Adipocyte (in vitro differentiated cells): ENCODE data around the gene LSG1.
"Not testable (repeated sequence)": the region's sequence is repeated elsewhere in the genome, so short reads cannot be mapped to it uniquely, and the experiment has no call there.

Experiments used
- DNase-seq: peaks from one replicate; pipeline ENCODE4 v3.0.0-alpha.2; 2015; ENCODE audit warnings: low read depth
- H3K27me3 ChIP-seq: replicated peaks from 2 replicates; pipeline ENCODE4 v1.7.0; 2013; ENCODE audit warnings: mild to moderate bottlenecking, low read length, moderate library complexity; ENCODE audit not compliant: control insufficient read depth, insufficient read depth
- H3K36me3 ChIP-seq: 2 replicates; pipeline ENCODE4 v1.7.0; 2013; ENCODE audit warnings: low read length, mild to moderate bottlenecking, moderate library complexity; ENCODE audit not compliant: control insufficient read depth, insufficient read depth, severe bottlenecking
- H3K4me1 ChIP-seq: 2 replicates; pipeline ENCODE4 v1.7.0; 2013; ENCODE audit warnings: mild to moderate bottlenecking, low read length, moderate library complexity; ENCODE audit not compliant: control insufficient read depth, insufficient read depth
- H3K4me3 ChIP-seq: 2 replicates; pipeline ENCODE4 v1.7.0; 2013; ENCODE audit warnings: mild to moderate bottlenecking, low read length, moderate library complexity
- H3K9ac ChIP-seq: 2 replicates; pipeline ENCODE4 v1.7.0; 2013; ENCODE audit warnings: mild to moderate bottlenecking, low read length, moderate library complexity
- H3K9me3 ChIP-seq: 2 replicates; pipeline ENCODE4 v1.7.0; 2013; ENCODE audit warnings: mild to moderate bottlenecking, low read length, moderate library complexity; ENCODE audit not compliant: control insufficient read depth

Gene LSG1

DNA sequence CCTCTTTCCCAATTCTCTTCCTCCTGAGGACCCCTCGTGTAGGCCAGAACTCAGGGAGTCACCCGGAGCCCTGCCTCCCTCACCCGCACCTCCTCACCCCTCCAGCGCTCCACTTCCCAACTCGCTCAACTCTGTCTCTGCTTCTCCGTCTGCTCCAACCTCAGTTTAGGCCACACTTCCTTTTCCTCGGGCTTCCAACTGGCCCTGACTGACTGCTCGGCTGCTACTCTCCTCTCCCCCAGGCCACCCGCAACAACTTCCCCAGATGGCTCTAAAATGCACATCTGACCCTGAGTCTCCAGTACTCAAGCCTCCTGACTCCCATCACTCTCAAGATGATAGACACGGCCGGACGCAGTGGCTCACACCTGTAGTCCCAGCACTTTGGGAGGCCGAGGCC lies 62.4 kb downstream of the LSG1 start:
- H3K9ac ChIP-seq: no peak overlapping the region
- H3K4me1 ChIP-seq: no peaks in the 10 kb centered on the region
- no peak for DNase-seq
- no peaks in the 10 kb centered on the region for H3K36me3 ChIP-seq
- H3K27me3 ChIP-seq: peaks cover 3% of the 10 kb centered on the region
- no peak overlapping the region for H3K4me3 ChIP-seq
- H3K9me3 ChIP-seq: no peaks in the 10 kb centered on the region

DNA sequence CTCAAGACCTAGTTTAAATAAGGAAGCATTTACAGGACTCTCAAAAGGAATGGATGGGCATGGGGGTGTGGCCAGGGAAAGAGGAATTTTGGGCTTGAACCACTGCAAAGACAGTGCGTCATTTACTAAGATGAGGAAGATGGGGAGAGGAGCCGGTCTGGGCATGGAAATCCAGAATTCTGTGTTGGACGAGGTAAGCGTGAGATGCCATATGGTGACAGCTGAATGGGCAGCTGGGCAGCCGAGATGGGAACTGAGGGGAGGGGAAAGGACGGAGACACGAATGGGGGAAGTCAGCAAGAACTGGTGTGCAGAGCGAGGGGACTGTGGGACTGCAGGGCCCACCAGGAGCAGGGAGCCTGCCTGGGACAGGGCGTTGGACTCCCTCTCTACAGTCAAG lies 63.0 kb downstream of the LSG1 start:
- H3K27me3 ChIP-seq: peaks cover 3% of the 10 kb centered on the region
- H3K9me3 ChIP-seq: no peaks in the 10 kb centered on the region
- peaks cover 2% of the 10 kb centered on the region for H3K36me3 ChIP-seq
- H3K9ac ChIP-seq: no peak overlapping the region
- no peak for DNase-seq
- no peak overlapping the region for H3K4me3 ChIP-seq
- H3K4me1 ChIP-seq: no peaks in the 10 kb centered on the region

- peaks cover 3% of the 10 kb centered on the region for H3K27me3 ChIP-seq
- H3K9ac ChIP-seq: no peak overlapping the region
- peaks cover 2% of the 10 kb centered on the region for H3K36me3 ChIP-seq
- no peaks in the 10 kb centered on the region for H3K4me1 ChIP-seq
- no peaks in the 10 kb centered on the region for H3K9me3 ChIP-seq
- no peak overlapping the region for H3K4me3 ChIP-seq
- DNase-seq: no peak
Observed at GRCh38 chr3:194607592-194608389, 64.2 kb downstream of the LSG1 start.

DNA sequence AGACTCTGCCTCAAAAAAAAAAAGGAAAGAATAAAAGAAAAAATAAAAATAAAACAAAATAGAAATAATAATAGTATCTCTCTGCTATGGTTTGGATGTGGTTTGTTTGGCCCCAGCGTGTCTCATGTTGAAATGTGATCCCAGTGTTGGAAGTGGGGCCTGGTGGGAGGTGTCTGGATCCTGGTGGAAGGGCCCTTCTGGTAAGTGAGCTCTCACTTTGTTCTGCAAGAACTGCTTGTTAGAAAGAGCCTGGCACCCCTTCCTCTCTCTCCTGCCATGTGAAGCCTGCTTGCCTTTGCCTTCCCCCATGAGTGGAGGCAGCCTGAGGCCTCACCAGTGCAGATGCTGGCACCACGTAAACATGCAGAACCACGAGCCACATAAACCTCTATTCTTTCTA lies 65.0 kb downstream of the LSG1 start:
- no peak for DNase-seq
- Histone ChIP-seq H3K4me1 (no peaks in the 10 kb centered on the region), H3K36me3 (peaks cover 2% of the 10 kb centered on the region), H3K4me3 (no peak overlapping the region), H3K9me3 (no peaks in the 10 kb centered on the region), H3K9ac (no peak overlapping the region), H3K27me3 (peaks cover 3% of the 10 kb centered on the region)

- H3K4me3 ChIP-seq: no peak overlapping the region
- peaks cover 3% of the 10 kb centered on the region for H3K27me3 ChIP-seq
- H3K4me1 ChIP-seq: no peaks in the 10 kb centered on the region
- no peak for DNase-seq
- H3K9me3 ChIP-seq: no peaks in the 10 kb centered on the region
- peaks cover 2% of the 10 kb centered on the region for H3K36me3 ChIP-seq
- H3K9ac ChIP-seq: no peak overlapping the region
Observed at GRCh38 chr3:194606163-194606562, 65.8 kb downstream of the LSG1 start.

- H3K4me3 ChIP-seq, DNase-seq, H3K4me1 ChIP-seq, H3K9me3 ChIP-seq, H3K36me3 ChIP-seq, H3K27me3 ChIP-seq, H3K9ac ChIP-seq: not testable (repeated sequence)
Observed at GRCh38 chr3:194605314-194605713, 66.7 kb downstream of the LSG1 start.

DNA sequence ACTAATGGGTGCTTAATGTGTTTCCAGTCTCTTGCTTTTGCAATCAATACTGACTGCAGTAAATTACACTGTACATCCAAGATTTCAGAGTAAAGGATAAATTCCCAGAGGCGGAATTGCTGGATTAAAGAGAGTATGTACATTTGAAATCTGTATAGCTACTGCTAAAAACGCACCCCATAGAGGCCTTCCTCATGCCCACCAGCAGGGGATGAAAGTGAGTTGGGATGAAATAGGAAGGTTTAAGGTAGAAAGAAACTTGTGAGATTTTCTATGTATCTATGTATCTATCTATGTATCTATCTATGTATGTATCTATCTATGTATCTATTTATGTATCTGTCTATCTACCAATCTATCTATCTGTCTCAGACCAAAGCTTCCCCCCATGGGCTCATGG lies 67.2 kb downstream of the LSG1 start:
- peaks cover 2% of the 10 kb centered on the region for H3K36me3 ChIP-seq
- no peaks in the 10 kb centered on the region for H3K9me3 ChIP-seq
- H3K27me3 ChIP-seq: peaks cover 3% of the 10 kb centered on the region
- DNase-seq: no peak
- no peak overlapping the region for H3K9ac ChIP-seq
- no peaks in the 10 kb centered on the region for H3K4me1 ChIP-seq
- H3K4me3 ChIP-seq: no peak overlapping the region

- H3K27me3 ChIP-seq: peaks cover 3% of the 10 kb centered on the region
- peaks cover 2% of the 10 kb centered on the region for H3K36me3 ChIP-seq
- no peak for DNase-seq
- peaks cover 2% of the 10 kb centered on the region for H3K4me1 ChIP-seq
- H3K9me3 ChIP-seq: no peaks in the 10 kb centered on the region
- no peak overlapping the region for H3K9ac ChIP-seq
- H3K4me3 ChIP-seq: no peak overlapping the region
Observed at GRCh38 chr3:194604126-194604525, 67.9 kb downstream of the LSG1 start.

GRCh38 chr3:194602669-194603171 lies 69.3 kb downstream of the LSG1 start:
- Histone ChIP-seq H3K27me3 (no peaks in the 10 kb centered on the region), H3K36me3 (peaks cover 5% of the 10 kb centered on the region), H3K4me3 (no peak overlapping the region), H3K9ac (no peak overlapping the region), H3K9me3 (no peaks in the 10 kb centered on the region), H3K4me1 (peaks cover 10% of the 10 kb centered on the region)
- DNase-seq: no peak

DNA sequence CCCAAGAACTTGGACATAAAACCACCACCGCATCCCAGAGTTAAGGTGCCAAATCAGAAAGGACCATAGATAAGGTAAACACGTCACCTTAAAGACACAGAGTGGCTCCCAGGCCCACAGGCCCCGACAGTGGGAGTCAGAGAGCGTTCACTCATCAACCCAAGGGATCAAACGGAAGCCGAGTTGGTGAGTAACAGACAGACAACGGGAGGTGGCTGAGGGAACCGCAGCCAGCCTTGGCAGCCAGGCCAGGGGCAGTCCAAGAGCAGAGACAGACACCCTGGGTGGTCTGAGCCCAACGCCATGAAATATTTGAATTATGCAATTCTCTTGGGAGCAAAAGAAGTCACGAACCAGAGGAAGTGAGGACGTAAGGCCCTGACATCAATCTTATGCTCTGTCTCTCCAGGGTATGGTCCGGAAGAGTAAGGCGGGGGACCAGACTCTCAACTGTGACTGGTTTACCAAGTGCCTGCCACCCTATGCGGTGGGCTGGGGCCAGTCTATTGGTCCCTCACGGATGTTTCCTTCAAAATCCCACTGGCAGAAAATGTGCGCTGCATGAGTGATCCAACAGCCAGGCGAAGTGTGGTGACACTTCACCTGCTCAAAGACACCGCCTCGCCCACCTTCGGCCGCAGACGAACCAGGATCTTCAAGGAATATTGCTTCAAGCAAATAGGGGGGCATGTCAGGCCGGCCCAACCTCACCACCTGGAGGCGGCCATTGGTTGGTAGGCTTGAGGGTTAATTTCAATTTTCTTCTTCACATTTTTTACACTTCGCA lies 73.0 kb downstream of the LSG1 start:
- DNase-seq: no peak
- no peaks in the 10 kb centered on the region for H3K27me3 ChIP-seq
- no peak overlapping the region for H3K4me3 ChIP-seq

GRCh38 chr3:194596906-194597305 lies 75.1 kb downstream of the LSG1 start:
- Histone ChIP-seq H3K4me3 (no peak overlapping the region), H3K9ac (no peak overlapping the region), H3K9me3 (no peaks in the 10 kb centered on the region), H3K27me3 (no peaks in the 10 kb centered on the region), H3K36me3 (peaks cover 4% of the 10 kb centered on the region), H3K4me1 (peaks cover 28% of the 10 kb centered on the region)
- DNase-seq: no peak

More for the DNA sequence above, 73.0 kb downstream of the LSG1 start:
- H3K9me3 ChIP-seq: no peaks in the 10 kb centered on the region
- no peak overlapping the region for H3K9ac ChIP-seq
- peaks cover 4% of the 10 kb centered on the region for H3K36me3 ChIP-seq
- peaks cover 12% of the 10 kb centered on the region for H3K4me1 ChIP-seq
